Measurements from ENCODE around the gene ARMC3.

DNA sequence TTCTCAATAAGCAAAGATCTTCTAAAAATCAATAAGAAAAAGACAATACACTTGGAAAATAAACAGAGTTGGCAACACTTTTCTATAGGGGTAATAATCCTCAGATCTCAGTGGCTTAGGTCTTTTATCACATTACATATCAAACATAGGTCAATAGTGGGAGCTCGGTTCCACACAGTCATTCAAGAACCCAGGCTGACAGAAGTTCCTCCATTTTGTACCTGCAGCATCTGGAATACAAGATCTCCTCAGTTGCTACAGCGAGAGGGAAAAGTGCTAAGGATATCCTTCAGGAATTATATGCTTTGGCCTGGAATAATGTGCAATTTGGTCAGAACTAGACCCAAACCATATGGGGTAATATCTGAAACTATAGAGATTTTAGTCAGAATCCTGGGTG is 112.1 kb downstream of the ARMC3 start:
- TF ChIP-seq, protein P1, sequence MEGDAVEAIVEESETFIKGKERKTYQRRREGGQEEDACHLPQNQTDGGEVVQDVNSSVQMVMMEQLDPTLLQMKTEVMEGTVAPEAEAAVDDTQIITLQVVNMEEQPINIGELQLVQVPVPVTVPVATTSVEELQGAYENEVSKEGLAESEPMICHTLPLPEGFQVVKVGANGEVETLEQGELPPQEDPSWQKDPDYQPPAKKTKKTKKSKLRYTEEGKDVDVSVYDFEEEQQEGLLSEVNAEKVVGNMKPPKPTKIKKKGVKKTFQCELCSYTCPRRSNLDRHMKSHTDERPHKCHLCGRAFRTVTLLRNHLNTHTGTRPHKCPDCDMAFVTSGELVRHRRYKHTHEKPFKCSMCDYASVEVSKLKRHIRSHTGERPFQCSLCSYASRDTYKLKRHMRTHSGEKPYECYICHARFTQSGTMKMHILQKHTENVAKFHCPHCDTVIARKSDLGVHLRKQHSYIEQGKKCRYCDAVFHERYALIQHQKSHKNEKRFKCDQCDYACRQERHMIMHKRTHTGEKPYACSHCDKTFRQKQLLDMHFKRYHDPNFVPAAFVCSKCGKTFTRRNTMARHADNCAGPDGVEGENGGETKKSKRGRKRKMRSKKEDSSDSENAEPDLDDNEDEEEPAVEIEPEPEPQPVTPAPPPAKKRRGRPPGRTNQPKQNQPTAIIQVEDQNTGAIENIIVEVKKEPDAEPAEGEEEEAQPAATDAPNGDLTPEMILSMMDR (IDR thresholded peaks at IDR 0.05; ENCODE audit: low read depth, low read length, poor library complexity, severe bottlenecking), result no peak
- TF ChIP-seq EZH2phosphoT487 (IDR thresholded peaks at IDR 0.05; ENCODE audit: borderline replicate concordance, low read length), result no peak

Data from DOHH2 (cell line).